Endothelial cell of umbilical vein (primary cell): ENCODE results near the gene NCEH1. TPM values are rescaled to one million over a fixed set of nuclear protein-coding genes. Genes with fewer than 3 reads are reported as not detected.

Experiments used
- BruUV-seq: library from RNA; stranded (reverse); fragments of 400-500 nt; replicated peaks from 2 replicates; lab custom pipeline; 2021; lab: Mats Ljungman, UMichigan
- CTCF ChIA-PET: fragments of 300-600, 350-600 bp; sonication (Branson Sonifier 250); formaldehyde crosslinking; loops from one replicate; lab custom pipeline; 2021; ENCODE audit warnings: antibody characterized with exemption, inconsistent platforms; lab: Charles Lee
- POLR2A ChIA-PET: fragments of 300-600, 350-600 bp; sonication (Branson Sonifier 250); formaldehyde crosslinking; loops from one replicate; lab custom pipeline; 2021; ENCODE audit warnings: antibody characterized with exemption, inconsistent platforms; lab: Charles Lee
- DNase-seq: peaks from one replicate; pipeline ENCODE4 v3.0.0-alpha.2; 2011; ENCODE audit warnings: low read depth, low spot score
- FAIRE-seq: peaks from 2 replicates; lab custom pipeline; 2011; peaks lifted over from hg19 to GRCh38; lab: Jason Lieb, UNC
- H2AFZ ChIP-seq: 2 replicates; pipeline ENCODE4 v1.6.0; 2012; ENCODE audit warnings: low read depth, low read length, control low read depth, inconsistent platforms
- H3K27ac ChIP-seq: 2 replicates; pipeline ENCODE4 v1.5.1; 2011; ENCODE audit warnings: low read depth, mild to moderate bottlenecking, control low read depth, low read length, moderate library complexity; ENCODE audit not compliant: insufficient read depth
- H3K27me3 ChIP-seq, 2 experiments: 2 replicates each; pipeline versions ENCODE4 v1.6.0 to v1.6.1; 2011; ENCODE audit warnings: low read length in 2 of 2, mixed read lengths in 1 of 2; ENCODE audit not compliant: control insufficient read depth in 2 of 2, insufficient read depth in 2 of 2
- H3K36me3 ChIP-seq, 2 experiments: 2 replicates in 1 of 2; 3 replicates in 1 of 2; pipeline ENCODE4 v1.5.1; 2011; ENCODE audit warnings: low read length in 2 of 2, mild to moderate bottlenecking in 1 of 2, moderate library complexity in 1 of 2; ENCODE audit not compliant: control insufficient read depth in 2 of 2, insufficient read depth in 2 of 2; ENCODE audit errors: extremely low read depth in 1 of 2
- H3K4me1 ChIP-seq: 3 replicates; pipeline ENCODE4 v1.5.1; 2011; ENCODE audit warnings: mild to moderate bottlenecking, low read length; ENCODE audit not compliant: control insufficient read depth, insufficient read depth; ENCODE audit errors: extremely low read depth
- H3K4me2 ChIP-seq: 2 replicates; pipeline ENCODE4 v1.6.1; 2011; ENCODE audit warnings: low read length, control low read depth, mixed read lengths; ENCODE audit not compliant: insufficient read depth
- H3K4me3 ChIP-seq, 3 experiments: fragments of 200-600 bp in 1 of 3; sonication (generic), shearing (Covaris generic) in 1 of 3; replicated peaks in 1 of 3; 2 replicates each; pipeline ENCODE4 v1.5.1; 2011 to 2016; ENCODE audit warnings: control low read depth in 3 of 3, low read length in 3 of 3, mild to moderate bottlenecking in 2 of 3, inconsistent platforms in 1 of 3, low read depth in 1 of 3, moderate library complexity in 1 of 3; ENCODE audit not compliant: insufficient read depth in 1 of 3
- H3K79me2 ChIP-seq: 2 replicates; pipeline ENCODE4 v1.6.0; 2012; ENCODE audit warnings: low read length, inconsistent platforms; ENCODE audit not compliant: control insufficient read depth, insufficient read depth
- H3K9ac ChIP-seq: replicated peaks from 2 replicates; pipeline ENCODE3; 2011; ENCODE audit warnings: low read length, control low read depth; ENCODE audit not compliant: insufficient read depth; ENCODE audit errors: extremely low read depth
- H3K9me1 ChIP-seq: replicated peaks from 3 replicates; pipeline ENCODE4 v1.6.0; 2011; ENCODE audit warnings: mild to moderate bottlenecking, low read length; ENCODE audit not compliant: control insufficient read depth, insufficient read depth; ENCODE audit errors: extremely low read depth
- H3K9me3 ChIP-seq: replicated peaks from 2 replicates; pipeline ENCODE4 v1.5.1; 2012; ENCODE audit warnings: low read length, inconsistent platforms; ENCODE audit not compliant: control insufficient read depth, insufficient read depth
- H4K20me1 ChIP-seq: replicated peaks from 2 replicates; pipeline ENCODE3; 2011; ENCODE audit warnings: mild to moderate bottlenecking, low read length; ENCODE audit not compliant: control insufficient read depth, insufficient read depth; ENCODE audit errors: extremely low read depth
- EZH2 ChIP-seq: IDR thresholded peaks from 2 replicates; pipeline ENCODE4 v1.6.1; 2012; ENCODE audit warnings: borderline replicate concordance, low read depth, mild to moderate bottlenecking, moderate library complexity, low read length, inconsistent platforms; ENCODE audit not compliant: severe bottlenecking
- GATA2 ChIP-seq: IDR thresholded peaks from 2 replicates; pipeline ENCODE4 v1.7.0; 2011; ENCODE audit warnings: low read depth, mild to moderate bottlenecking, moderate library complexity, mixed read lengths, low read length; ENCODE audit not compliant: insufficient read length, insufficient read depth
- JUN ChIP-seq: IDR thresholded peaks from 2 replicates; pipeline ENCODE4 v1.6.1; 2011; ENCODE audit warnings: borderline replicate concordance, low read depth; ENCODE audit not compliant: insufficient read length, insufficient read depth
- POLR2A ChIP-seq: IDR thresholded peaks from 2 replicates; pipeline ENCODE4 v1.6.1; 2012; ENCODE audit warnings: low read depth, mild to moderate bottlenecking, control low read depth, low read length
- POLR2AphosphoS5 ChIP-seq: IDR thresholded peaks from 2 replicates; pipeline ENCODE4 v1.6.1; 2012; ENCODE audit warnings: low read depth, mild to moderate bottlenecking, control low read depth, low read length, moderate library complexity; ENCODE audit not compliant: insufficient read depth
- dilution Hi-C: fragments of 300-500 bp; cut with MboI; formaldehyde crosslinking; loops from one replicate; pipeline ENCODE4 v1.15.0; 2019; ENCODE audit warnings: low sequenced_read_pairs; ENCODE audit not compliant: extremely low pct_ligation_motif_present
- intact Hi-C: fragments of 100-400 bp; cut with micrococcal nuclease; formaldehyde crosslinking; loops from one replicate; pipeline ENCODE4 v1.10.0; 2022
- polyA plus RNA-seq, 4 experiments: library from polyadenylated mRNA; depleted of rRNA in 3 of 4; stranded (reverse) in 3 of 4; unstranded in 1 of 4; fragments of >200 nt; gene quantifications; 2 replicates each; pipeline versions ENCODE4 v1.2.1 to v1.2.3, GENCODE V29; 2011 to 2012; ENCODE audit warnings: missing spikeins in 1 of 4
- total RNA-seq: library from RNA; stranded (reverse); gene quantifications from 2 replicates; pipeline ENCODE4 v1.2.3, GENCODE V29; 2021

The NCEH1 gene
- total and polyA plus RNA-seq, 2 donors (not counting 3 experiments of a cell fraction or from before 2014, with no cell fraction given) = 10.0 to 20.3 TPM

GRCh38 chr3:172713316-172713715 is 2.4 kb upstream of the NCEH1 start:
- dilution Hi-C loops = no loop called here
- Histone ChIP-seq H3K9ac (no peak overlapping the region), H3K4me3 (no peak overlapping the region), H3K9me1 (no peaks in the 10 kb centered on the region), H3K27me3 (no peaks in the 10 kb centered on the region), H2AFZ (no peak overlapping the region), H3K36me3 (no peaks in the 10 kb centered on the region), H3K27ac (no peak overlapping the region), H3K4me2 (no peak overlapping the region), H3K79me2 (peaks cover 22% of the 10 kb centered on the region), H4K20me1 (no peaks in the 10 kb centered on the region), H3K9me3 (no peaks in the 10 kb centered on the region), H3K4me1 (peaks cover 26% of the 10 kb centered on the region)
- intact Hi-C loops = no loop called here
- BruUV-seq = no TSS peak
- ChIA-PET CTCF (interaction anchor here (0.9 to 3.2 kb wide), 2 partner anchors 40 to 47 kb away, joined by 3 to 14 read pairs; no protein-coding TSS in a partner anchor), POLR2A (no interaction called here)
- DNase-seq = no peak
- no peak for FAIRE-seq
- TF ChIP-seq POLR2A = no peak

GRCh38 chr3:172711454-172711795 is 558 bp upstream of the NCEH1 start:
- dilution Hi-C loops = no loop called here
- peak overlapping the region in 2 of 3 experiments; percentile 75 to 79 for H3K4me3 ChIP-seq
- peak overlapping the region; percentile 68 for H3K9ac ChIP-seq
- peaks cover 26% of the 10 kb centered on the region for H3K4me1 ChIP-seq
- H2AFZ ChIP-seq = peak overlapping the region; percentile 7
- H3K79me2 ChIP-seq = peaks cover 35% of the 10 kb centered on the region
- H3K9me1 ChIP-seq = no peaks in the 10 kb centered on the region
- H3K9me3 ChIP-seq = no peaks in the 10 kb centered on the region
- intact Hi-C loops = loop anchor here (1.0 kb wide), 2 partner anchors 38 to 39 kb away; partner anchors contain the start of gene ECT2
- H4K20me1 ChIP-seq = no peaks in the 10 kb centered on the region
- ChIA-PET CTCF (interaction anchor here (0.7 to 3.1 kb wide), 9 partner anchors 11 to 379 kb away, joined by 3 to 38 read pairs (median 8); partner anchors contain the start of gene ECT2), POLR2A (interaction anchor here (0.9 to 1.6 kb wide), 3 partner anchors 18 to 39 kb away, joined by 3 to 10 read pairs (median 3); partner anchors contain the start of gene ECT2)
- peak overlapping the region; percentile 66 for H3K4me2 ChIP-seq
- peak overlapping the region; percentile 88 for H3K27ac ChIP-seq
- H3K36me3 ChIP-seq = no peaks in the 10 kb centered on the region
- TSS peak; percentile 98 for BruUV-seq
- no peaks in the 10 kb centered on the region for H3K27me3 ChIP-seq
- TF ChIP-seq JUN (no peak), POLR2A (no peak), EZH2 (no peak), GATA2 (no peak), POLR2AphosphoS5 (no peak)
- DNase-seq = no peak
- no peak for FAIRE-seq
